ENCODE results near the gene MLYCD.

DNA sequence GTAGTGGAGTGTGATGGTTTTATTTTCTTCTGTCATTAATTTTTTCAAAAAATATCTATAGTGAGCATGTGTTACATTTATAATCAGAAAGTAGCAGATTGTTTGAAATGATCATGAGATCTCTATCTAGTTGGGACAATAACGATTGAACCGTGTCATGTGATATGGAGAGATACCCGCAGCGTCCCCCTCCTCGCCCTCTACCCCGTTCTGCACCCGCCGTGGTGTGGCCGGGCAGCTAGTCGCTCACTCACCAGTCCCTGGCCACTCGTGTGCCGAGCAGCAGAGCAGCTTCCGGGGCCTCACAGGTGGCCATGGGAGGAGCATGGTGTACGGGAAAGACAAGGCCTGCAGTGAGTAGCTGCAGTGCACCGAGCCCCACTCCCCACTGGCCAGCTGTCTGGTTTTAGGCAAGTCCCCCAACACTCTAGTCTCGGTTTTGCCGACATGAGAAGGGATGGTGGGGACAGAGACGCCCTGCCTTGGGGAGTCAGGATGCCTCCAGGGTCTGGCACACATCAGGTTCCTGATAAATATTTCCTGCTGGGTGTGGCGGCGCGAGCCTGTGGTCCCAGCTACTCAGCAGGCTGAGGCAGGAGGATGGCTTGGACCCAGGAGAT is 15.3 kb downstream of the MLYCD start:
- no peak for TF ChIP-seq CTCF (IDR thresholded peaks at IDR 0.05)
- TF ChIP-seq EZH2 (IDR thresholded peaks at IDR 0.05; ENCODE audit: borderline replicate concordance, insufficient read depth, low read depth, low read length, poor library complexity, severe bottlenecking), result no peak

All from B cell (primary cell).